HS-27A (cell line): ENCODE measurements around the gene AP2A2.

Experiments used
- DNase-seq: peaks from one replicate; pipeline ENCODE4 v3.0.0-alpha.2; 2012; ENCODE audit warnings: low read depth, missing footprints

The AP2A2 gene

GRCh38 chr11:1059759-1060158, 134.1 kb downstream of the AP2A2 start:
- DNase-seq, result no peak

- no peak for DNase-seq
These were observed 134.7 kb downstream of the AP2A2 start for GRCh38 chr11:1060410-1060809.

GRCh38 chr11:1060852-1061616, 135.4 kb downstream of the AP2A2 start:
- peak; percentile 75 for DNase-seq
